Endothelial cell (in vitro differentiated cells): ENCODE results near the gene ZNF664. TPM values are rescaled to one million over a fixed set of nuclear protein-coding genes. Genes with fewer than 3 reads are reported as not detected.

ENCODE experiments used
- DNase-seq: peaks from one replicate; pipeline ENCODE4 v3.0.0; 2021; ENCODE audit warnings: low spot score
- H3K27ac Mint-ChIP-seq: one replicate; pipeline ENCODE4 v1.8.0; 2021; ENCODE audit warnings: mixed read lengths, inconsistent platforms; ENCODE audit not compliant: unreplicated experiment
- H3K27me3 Mint-ChIP-seq: one replicate; pipeline ENCODE4 v1.8.0; 2021; ENCODE audit warnings: mild to moderate bottlenecking, moderate library complexity, mixed read lengths, inconsistent platforms; ENCODE audit not compliant: unreplicated experiment
- H3K36me3 Mint-ChIP-seq: one replicate; pipeline ENCODE4 v1.8.0; 2021; ENCODE audit warnings: mild to moderate bottlenecking, low read depth, mixed read lengths, inconsistent platforms; ENCODE audit not compliant: unreplicated experiment
- H3K4me1 Mint-ChIP-seq: one replicate; pipeline ENCODE4 v1.8.0; 2021; ENCODE audit warnings: mild to moderate bottlenecking, mixed read lengths, inconsistent platforms; ENCODE audit not compliant: unreplicated experiment
- H3K4me3 Mint-ChIP-seq: one replicate; pipeline ENCODE4 v1.8.0; 2021; ENCODE audit warnings: mild to moderate bottlenecking, mixed read lengths, inconsistent platforms; ENCODE audit not compliant: unreplicated experiment
- H3K9me3 Mint-ChIP-seq: one replicate; pipeline ENCODE4 v1.8.0; 2021; ENCODE audit warnings: mixed read lengths, inconsistent platforms; ENCODE audit not compliant: unreplicated experiment
- total RNA-seq: library from RNA; stranded (reverse); fragmentation: NEBNext Ultra II Directional; extraction: Animal tissue kit (Norgen Biotek cat#: 25700); gene quantifications from one replicate; pipeline ENCODE4 v1.2.1, GENCODE V29; 2021; ENCODE audit not compliant: unreplicated experiment
- TF ChIP-seq, protein P1 (sequence below): fragments of 200-600 bp; sonication (generic); IDR thresholded peaks from one replicate; pipeline ENCODE4 v1.5.0; 2021; ENCODE audit warnings: antibody characterized with exemption; ENCODE audit not compliant: unreplicated experiment

The ZNF664 gene
- total RNA-seq, 1 donor from 2014 or later: 119 TPM

DNA sequence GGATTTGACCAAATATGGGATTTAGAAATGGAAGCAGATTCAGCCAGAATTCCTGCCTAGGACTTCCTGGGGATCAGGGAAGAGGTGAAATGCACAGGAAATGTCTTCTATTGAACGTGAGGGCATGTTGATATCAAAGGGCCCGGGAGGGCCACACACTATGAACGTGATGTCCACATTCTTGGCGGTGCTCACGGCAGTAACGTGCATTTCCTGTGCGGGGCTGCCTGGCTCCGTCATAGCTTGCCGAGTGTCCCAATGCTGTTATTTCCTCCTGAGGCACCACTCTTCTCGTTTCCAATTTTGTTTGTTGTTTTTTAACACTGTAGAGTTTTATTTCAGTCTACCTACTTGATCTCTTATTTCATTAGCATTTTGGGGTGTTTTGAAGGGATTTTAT, 67.3 kb downstream of the ZNF664 start:
- Mint-ChIP-seq H3K36me3 (no peaks in the 10 kb centered on the region), H3K9me3 (no peaks in the 10 kb centered on the region), H3K27me3 (peaks cover 2% of the 10 kb centered on the region), H3K4me1 (peaks cover 13% of the 10 kb centered on the region), H3K27ac (peak overlapping the region; percentile 57), H3K4me3 (no peak overlapping the region)
- DNase-seq: no peak
- TF ChIP-seq, protein P1, sequence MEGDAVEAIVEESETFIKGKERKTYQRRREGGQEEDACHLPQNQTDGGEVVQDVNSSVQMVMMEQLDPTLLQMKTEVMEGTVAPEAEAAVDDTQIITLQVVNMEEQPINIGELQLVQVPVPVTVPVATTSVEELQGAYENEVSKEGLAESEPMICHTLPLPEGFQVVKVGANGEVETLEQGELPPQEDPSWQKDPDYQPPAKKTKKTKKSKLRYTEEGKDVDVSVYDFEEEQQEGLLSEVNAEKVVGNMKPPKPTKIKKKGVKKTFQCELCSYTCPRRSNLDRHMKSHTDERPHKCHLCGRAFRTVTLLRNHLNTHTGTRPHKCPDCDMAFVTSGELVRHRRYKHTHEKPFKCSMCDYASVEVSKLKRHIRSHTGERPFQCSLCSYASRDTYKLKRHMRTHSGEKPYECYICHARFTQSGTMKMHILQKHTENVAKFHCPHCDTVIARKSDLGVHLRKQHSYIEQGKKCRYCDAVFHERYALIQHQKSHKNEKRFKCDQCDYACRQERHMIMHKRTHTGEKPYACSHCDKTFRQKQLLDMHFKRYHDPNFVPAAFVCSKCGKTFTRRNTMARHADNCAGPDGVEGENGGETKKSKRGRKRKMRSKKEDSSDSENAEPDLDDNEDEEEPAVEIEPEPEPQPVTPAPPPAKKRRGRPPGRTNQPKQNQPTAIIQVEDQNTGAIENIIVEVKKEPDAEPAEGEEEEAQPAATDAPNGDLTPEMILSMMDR: no peak

- no peak for DNase-seq
- H3K4me3 Mint-ChIP-seq: no peak overlapping the region
- H3K4me1 Mint-ChIP-seq: peaks cover 15% of the 10 kb centered on the region
- H3K27ac Mint-ChIP-seq: no peak overlapping the region
- TF ChIP-seq, protein P1: no peak
- no peaks in the 10 kb centered on the region for H3K9me3 Mint-ChIP-seq
- H3K36me3 Mint-ChIP-seq: no peaks in the 10 kb centered on the region
- peaks cover 2% of the 10 kb centered on the region for H3K27me3 Mint-ChIP-seq
Measured at GRCh38 chr12:124040737-124041136, 67.7 kb downstream of the ZNF664 start.

- no peaks in the 10 kb centered on the region for H3K9me3 Mint-ChIP-seq
- no peaks in the 10 kb centered on the region for H3K36me3 Mint-ChIP-seq
- TF ChIP-seq, protein P1: no peak
- no peak for DNase-seq
- H3K27me3 Mint-ChIP-seq: peaks cover 2% of the 10 kb centered on the region
- H3K4me3 Mint-ChIP-seq: no peak overlapping the region
- peaks cover 8% of the 10 kb centered on the region for H3K4me1 Mint-ChIP-seq
- H3K27ac Mint-ChIP-seq: no peak overlapping the region
Measured at GRCh38 chr12:124041907-124042306, 68.9 kb downstream of the ZNF664 start.

DNA sequence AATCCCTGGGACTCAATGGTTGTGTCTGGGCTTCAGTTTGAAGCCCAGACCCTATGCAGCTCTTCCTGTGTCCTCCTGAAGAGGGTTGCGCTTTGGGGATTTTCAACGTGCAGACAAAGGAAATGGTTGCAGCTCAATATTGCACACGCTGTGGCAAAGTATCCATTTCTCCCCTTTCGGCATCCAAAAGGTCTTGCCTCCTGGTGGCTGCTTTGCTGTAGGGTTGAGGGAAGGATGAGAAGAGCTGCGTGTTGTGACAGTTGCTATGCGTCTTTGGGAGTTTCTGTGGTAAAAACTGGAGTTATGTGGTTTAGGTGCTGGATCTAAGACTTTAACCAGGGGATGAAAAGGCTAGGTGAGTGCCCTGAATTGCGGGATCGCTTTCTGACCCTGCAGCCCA, 71.0 kb downstream of the ZNF664 start:
- H3K9me3 Mint-ChIP-seq: peaks cover 5% of the 10 kb centered on the region
- TF ChIP-seq, protein P1: no peak
- no peaks in the 10 kb centered on the region for H3K27me3 Mint-ChIP-seq
- no peak overlapping the region for H3K27ac Mint-ChIP-seq
- peaks cover 8% of the 10 kb centered on the region for H3K4me1 Mint-ChIP-seq
- H3K36me3 Mint-ChIP-seq: no peaks in the 10 kb centered on the region
- DNase-seq: no peak
- H3K4me3 Mint-ChIP-seq: no peak overlapping the region

DNA sequence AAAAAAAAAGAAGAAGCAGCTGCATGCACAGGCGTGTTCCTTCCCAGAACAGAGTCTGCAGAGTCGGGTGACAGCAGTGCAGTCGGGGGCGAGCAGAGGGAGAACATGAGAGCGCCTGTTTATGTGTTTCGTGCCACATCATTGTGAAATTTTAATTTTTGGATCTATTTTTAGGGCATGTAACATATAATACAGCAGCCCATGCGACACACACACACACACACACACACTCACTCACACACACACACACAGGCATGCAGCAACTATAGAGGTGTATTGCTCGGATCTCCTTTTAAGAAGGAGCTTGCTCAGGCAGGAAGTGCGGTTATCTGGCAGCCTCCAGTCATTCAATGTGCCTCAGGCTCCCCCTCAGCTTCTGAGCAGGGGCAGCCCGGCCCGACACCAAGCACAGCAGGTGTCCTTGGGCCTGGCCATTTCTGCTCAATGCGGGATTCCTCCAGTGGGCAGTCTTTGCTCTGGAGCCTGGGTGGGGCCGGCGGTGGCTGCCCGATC, 71.8 kb downstream of the ZNF664 start:
- Mint-ChIP-seq H3K27me3 (no peaks in the 10 kb centered on the region), H3K36me3 (no peaks in the 10 kb centered on the region), H3K27ac (no peak overlapping the region), H3K4me1 (peaks cover 8% of the 10 kb centered on the region), H3K4me3 (no peak overlapping the region), H3K9me3 (peaks cover 5% of the 10 kb centered on the region)
- no peak for DNase-seq
- TF ChIP-seq, protein P1: no peak
